Natural killer cell treated with Interleukin-12 subunit alpha and Interleukin-12 subunit beta and Interleukin-15 and Interleukin-18, amount 100 ng/mL, for 72 hours (primary cell): ENCODE data around the gene GARIN5B. TPM values are rescaled to one million over a fixed set of nuclear protein-coding genes. Genes with fewer than 3 reads are reported as not detected.

Experiments
- ATAC-seq, 2 donors: fragments of 150-1000 bp; cut with Tn5 transposase in 1 of 2; sonication (Bioruptor Pico), chemical (Tn5 transposase) in 1 of 2; 2 replicates each; pipeline ENCODE4 v1.10.0; 2021
- DNase-seq: peaks from one replicate; pipeline ENCODE4 v3.0.0; 2022; ENCODE audit warnings: low spot score
- H3K27ac Mint-ChIP-seq, 2 donors: 1 replicate in 1 of 2; 2 replicates in 1 of 2; pipeline ENCODE4 v1.8.0; 2022; ENCODE audit warnings: mixed read lengths in 2 of 2, mild to moderate bottlenecking in 1 of 2, moderate library complexity in 1 of 2
- H3K27me3 Mint-ChIP-seq, 2 donors: 1 replicate in 1 of 2; 2 replicates in 1 of 2; pipeline ENCODE4 v1.8.0; 2022; ENCODE audit warnings: mixed read lengths in 2 of 2
- H3K36me3 Mint-ChIP-seq: one replicate; pipeline ENCODE4 v1.8.0; 2022; ENCODE audit warnings: mixed read lengths
- H3K4me1 Mint-ChIP-seq, 2 donors: 1 replicate in 1 of 2; 2 replicates in 1 of 2; pipeline ENCODE4 v1.8.0; 2022; ENCODE audit warnings: low read depth in 2 of 2, mixed read lengths in 2 of 2, mild to moderate bottlenecking in 1 of 2
- H3K4me3 Mint-ChIP-seq: one replicate; pipeline ENCODE4 v1.8.0; 2022; ENCODE audit warnings: mixed read lengths
- H3K9me3 Mint-ChIP-seq: 2 replicates; pipeline ENCODE4 v1.8.0; 2022; ENCODE audit warnings: mixed read lengths
- total RNA-seq, 2 donors: library from RNA; stranded (reverse); gene quantifications; one replicate each; pipeline ENCODE4 v1.2.3, GENCODE V29; 2022

GARIN5B gene
- total RNA-seq, 2 donors from 2014 or later = not detected

DNA sequence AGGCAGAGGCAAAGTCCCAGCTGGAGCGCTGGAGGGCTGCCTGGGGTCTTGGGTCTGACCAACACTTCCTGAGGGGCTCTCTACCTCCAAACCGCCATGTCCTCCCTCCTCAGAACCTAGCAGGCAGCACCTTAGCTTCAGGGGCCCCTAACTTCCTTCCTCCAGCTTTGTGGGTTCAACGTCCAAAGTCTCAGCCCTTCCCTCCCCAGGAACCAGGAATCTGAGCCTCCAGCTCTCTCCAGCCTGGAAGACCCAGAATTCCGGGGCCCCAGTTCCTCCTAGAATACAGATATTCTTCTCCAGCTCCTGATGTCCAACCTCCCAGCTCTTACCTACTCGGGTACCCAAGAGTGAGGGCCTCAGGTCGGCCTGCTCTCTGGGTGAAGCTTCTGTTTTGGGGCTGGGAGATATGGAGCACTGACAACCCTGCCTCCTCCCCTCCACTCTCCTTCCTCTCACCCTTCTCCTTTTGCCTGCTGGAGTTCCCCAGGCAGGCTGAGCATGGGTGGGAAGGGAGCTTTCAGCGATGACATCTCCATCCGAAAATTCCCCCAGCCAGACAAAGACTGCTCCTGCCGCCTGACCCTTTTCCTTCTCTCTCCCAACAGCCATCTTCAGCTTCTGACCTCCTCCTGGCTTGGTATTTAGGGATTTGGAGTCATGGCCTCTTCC, 41.5 kb downstream of the GARIN5B start:
- H3K4me3 Mint-ChIP-seq = no peak overlapping the region

DNA sequence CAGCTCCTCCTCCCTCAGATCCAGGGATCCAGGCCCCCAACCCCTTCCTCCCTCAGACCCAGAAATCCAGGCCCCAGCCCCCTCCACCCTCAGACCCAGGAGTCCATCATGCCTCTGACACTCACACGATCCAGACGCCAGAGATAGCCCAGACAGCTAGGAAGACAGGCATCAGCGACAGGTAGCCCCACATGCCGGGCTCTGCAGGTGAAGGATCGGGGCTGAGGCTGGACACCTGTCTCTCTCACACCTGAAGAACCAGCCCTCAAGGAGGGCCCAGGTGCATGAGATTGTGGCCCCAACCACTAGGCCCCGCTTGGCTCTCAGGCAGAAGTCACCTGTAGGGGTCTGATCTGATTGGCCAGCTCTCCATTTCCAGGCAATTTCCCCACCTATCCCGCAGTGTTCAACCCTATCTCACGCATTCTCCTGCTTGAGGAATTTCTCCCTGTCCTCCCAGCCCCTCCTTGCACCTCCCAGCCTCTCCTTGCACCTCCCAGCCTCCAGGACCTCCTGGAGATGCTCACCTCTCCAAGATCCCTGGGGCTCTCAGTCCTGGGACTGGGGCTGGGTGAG, 42.1 kb downstream of the GARIN5B start:
- Mint-ChIP-seq H3K4me1 (no peaks in the 10 kb centered on the region), H3K36me3 (no peaks in the 10 kb centered on the region), H3K27me3 (peaks cover 8 to 9% of the 10 kb centered on the region in 2 donors), H3K4me3 (no peak overlapping the region), H3K9me3 (no peaks in the 10 kb centered on the region), H3K27ac (no peak overlapping the region)
- DNase-seq = no peak
- ATAC-seq = no peak

More for the DNA sequence above, 41.5 kb downstream of the GARIN5B start:
- no peaks in the 10 kb centered on the region for H3K9me3 Mint-ChIP-seq
- ATAC-seq = no peak
- H3K36me3 Mint-ChIP-seq = no peaks in the 10 kb centered on the region
- H3K4me1 Mint-ChIP-seq = no peaks in the 10 kb centered on the region
- peaks cover 8 to 9% of the 10 kb centered on the region in 2 donors for H3K27me3 Mint-ChIP-seq
- no peak for DNase-seq
- H3K27ac Mint-ChIP-seq = peak overlapping the region in 1 of 2 donors; percentile 75

GRCh38 chr19:55319785-55320184, 43.3 kb downstream of the GARIN5B start:
- ATAC-seq (no peak), DNase-seq (no peak)
- Mint-ChIP-seq H3K4me3 (no peak overlapping the region), H3K4me1 (no peaks in the 10 kb centered on the region), H3K36me3 (no peaks in the 10 kb centered on the region), H3K9me3 (no peaks in the 10 kb centered on the region), H3K27me3 (peaks cover 8 to 9% of the 10 kb centered on the region in 2 donors), H3K27ac (no peak overlapping the region)

DNA sequence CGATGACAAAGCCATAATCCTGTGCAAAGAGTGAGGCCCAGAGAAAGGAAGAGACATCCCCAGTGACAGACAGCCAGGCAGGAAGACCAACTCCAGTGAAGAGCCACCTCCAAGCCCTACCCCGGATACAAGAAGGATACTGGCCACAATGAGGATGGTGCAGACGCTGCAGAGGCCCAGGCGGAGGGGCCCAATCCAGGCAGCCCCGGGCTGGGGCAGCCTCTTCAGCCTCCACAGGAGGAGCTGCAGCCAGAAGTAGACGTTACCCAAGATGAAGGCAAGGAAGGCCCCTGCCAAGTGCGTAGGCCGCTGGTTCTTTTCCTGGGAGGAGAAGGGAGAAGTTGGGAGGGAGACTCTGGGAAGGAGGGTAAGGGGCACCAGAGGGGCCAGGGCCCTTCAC, 46.4 kb downstream of the GARIN5B start:
- Mint-ChIP-seq H3K27ac (no peak overlapping the region), H3K4me3 (no peak overlapping the region), H3K9me3 (no peaks in the 10 kb centered on the region), H3K36me3 (no peaks in the 10 kb centered on the region), H3K4me1 (no peaks in the 10 kb centered on the region), H3K27me3 (peaks cover 0 to 2% of the 10 kb centered on the region in 2 donors)
- ATAC-seq = peak in 1 of 2 donors; percentile 21
- DNase-seq = no peak

DNA sequence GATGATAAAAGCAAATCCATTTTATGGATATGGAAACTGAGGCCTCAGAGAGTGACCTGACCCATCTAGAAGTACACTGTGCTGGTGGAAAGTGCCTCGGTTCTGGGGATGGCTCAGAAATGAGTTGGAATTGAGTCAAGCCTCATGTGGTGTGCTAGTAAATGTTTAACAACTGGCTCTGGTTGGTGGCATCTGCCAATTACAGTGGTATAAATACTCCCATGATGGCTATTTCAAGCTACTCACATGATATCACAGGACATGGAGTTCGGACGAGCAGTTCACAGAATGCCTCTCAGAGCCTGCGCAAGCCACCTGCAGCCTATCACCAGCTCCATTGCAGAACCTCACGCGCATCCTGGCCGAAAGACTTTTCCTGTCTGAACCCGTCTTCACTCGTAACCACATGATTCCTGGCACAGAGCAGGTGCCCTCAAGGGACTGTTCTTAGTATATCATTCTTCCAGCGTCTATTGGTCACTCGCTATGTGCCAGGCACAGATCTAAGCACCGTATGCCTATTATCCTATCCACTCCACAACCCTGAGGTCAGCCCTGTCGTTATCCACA, 47.0 kb downstream of the GARIN5B start:
- no peaks in the 10 kb centered on the region for H3K36me3 Mint-ChIP-seq
- no peaks in the 10 kb centered on the region for H3K4me1 Mint-ChIP-seq
- no peak overlapping the region for H3K4me3 Mint-ChIP-seq
- no peaks in the 10 kb centered on the region for H3K27me3 Mint-ChIP-seq
- H3K9me3 Mint-ChIP-seq = no peaks in the 10 kb centered on the region
- DNase-seq (no peak), ATAC-seq (no peak)
- no peak overlapping the region for H3K27ac Mint-ChIP-seq

DNA sequence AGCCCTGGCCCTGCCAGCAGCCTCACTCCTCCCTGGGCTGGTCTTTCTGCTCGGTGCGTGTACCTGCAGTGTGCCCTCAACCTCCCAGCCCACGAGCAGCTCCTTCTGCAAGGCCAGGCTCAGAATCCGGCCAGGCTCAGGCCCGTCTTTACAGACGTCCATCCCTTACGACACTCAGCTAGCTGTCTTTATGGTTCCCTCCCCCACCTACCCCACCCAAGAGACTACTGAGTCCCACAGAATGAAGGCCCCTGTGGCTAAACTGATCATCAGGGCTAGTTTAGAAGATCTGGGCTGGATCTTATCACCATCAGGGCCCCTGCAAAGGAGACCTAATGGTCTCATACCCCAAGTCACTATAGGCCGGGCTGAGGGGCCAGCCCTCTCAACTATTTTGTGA, 48.7 kb downstream of the GARIN5B start:
- H3K27me3 Mint-ChIP-seq = no peaks in the 10 kb centered on the region
- H3K9me3 Mint-ChIP-seq = no peaks in the 10 kb centered on the region
- DNase-seq (no peak), ATAC-seq (no peak)
- no peaks in the 10 kb centered on the region for H3K36me3 Mint-ChIP-seq
- no peak overlapping the region for H3K27ac Mint-ChIP-seq
- no peak overlapping the region for H3K4me3 Mint-ChIP-seq
- H3K4me1 Mint-ChIP-seq = no peaks in the 10 kb centered on the region

- H3K4me3 Mint-ChIP-seq = no peak overlapping the region
- H3K4me1 Mint-ChIP-seq = no peaks in the 10 kb centered on the region
- no peak overlapping the region for H3K27ac Mint-ChIP-seq
- DNase-seq (no peak), ATAC-seq (no peak)
- no peaks in the 10 kb centered on the region for H3K36me3 Mint-ChIP-seq
- no peaks in the 10 kb centered on the region for H3K27me3 Mint-ChIP-seq
- H3K9me3 Mint-ChIP-seq = no peaks in the 10 kb centered on the region
Observed at GRCh38 chr19:55312621-55313512, 50.2 kb downstream of the GARIN5B start.

DNA sequence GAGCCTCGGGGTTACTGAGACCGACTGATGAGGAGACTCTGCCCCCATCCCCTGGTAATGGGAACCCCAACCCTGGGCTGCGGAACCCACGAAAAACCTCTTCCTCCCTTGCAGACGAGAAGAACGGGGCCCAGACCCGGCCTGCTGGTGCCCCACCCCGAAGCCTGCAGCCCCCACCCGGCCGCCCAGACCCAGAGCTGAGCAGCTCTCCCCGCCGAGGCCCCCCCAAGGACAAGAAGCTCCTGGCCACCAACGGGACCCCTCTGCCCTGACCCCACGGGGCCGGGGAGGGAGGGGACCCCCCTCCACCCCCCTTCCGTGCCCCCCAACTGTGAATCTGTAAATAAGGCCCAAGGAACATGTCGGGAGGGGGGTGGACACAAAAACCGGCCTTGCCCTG, 51.3 kb downstream of the GARIN5B start:
- no peaks in the 10 kb centered on the region for H3K9me3 Mint-ChIP-seq
- ATAC-seq = no peak
- H3K4me1 Mint-ChIP-seq = no peaks in the 10 kb centered on the region
- no peak overlapping the region for H3K4me3 Mint-ChIP-seq
- H3K27me3 Mint-ChIP-seq = no peaks in the 10 kb centered on the region
- no peaks in the 10 kb centered on the region for H3K36me3 Mint-ChIP-seq
- no peak overlapping the region for H3K27ac Mint-ChIP-seq
- DNase-seq = no peak

GRCh38 chr19:55311397-55311796, 51.7 kb downstream of the GARIN5B start:
- Mint-ChIP-seq H3K9me3 (no peaks in the 10 kb centered on the region), H3K4me1 (no peaks in the 10 kb centered on the region), H3K4me3 (no peak overlapping the region), H3K36me3 (no peaks in the 10 kb centered on the region), H3K27ac (no peak overlapping the region), H3K27me3 (no peaks in the 10 kb centered on the region)
- ATAC-seq = no peak
- DNase-seq = no peak

- Mint-ChIP-seq H3K4me1 (peaks cover 0 to under 1% of the 10 kb centered on the region in 2 donors), H3K9me3 (no peaks in the 10 kb centered on the region), H3K27me3 (no peaks in the 10 kb centered on the region), H3K36me3 (no peaks in the 10 kb centered on the region), H3K27ac (no peak overlapping the region), H3K4me3 (no peak overlapping the region)
- DNase-seq = no peak
- no peak for ATAC-seq
Observed at GRCh38 chr19:55310498-55310897, 52.6 kb downstream of the GARIN5B start.

GRCh38 chr19:55309448-55309847, 53.6 kb downstream of the GARIN5B start:
- no peak overlapping the region for H3K4me3 Mint-ChIP-seq
- H3K27ac Mint-ChIP-seq = no peak overlapping the region
- H3K4me1 Mint-ChIP-seq = peaks cover 0 to 3% of the 10 kb centered on the region in 2 donors
- DNase-seq = no peak
- no peak for ATAC-seq
- no peaks in the 10 kb centered on the region for H3K36me3 Mint-ChIP-seq
- no peaks in the 10 kb centered on the region for H3K9me3 Mint-ChIP-seq
- no peaks in the 10 kb centered on the region for H3K27me3 Mint-ChIP-seq

DNA sequence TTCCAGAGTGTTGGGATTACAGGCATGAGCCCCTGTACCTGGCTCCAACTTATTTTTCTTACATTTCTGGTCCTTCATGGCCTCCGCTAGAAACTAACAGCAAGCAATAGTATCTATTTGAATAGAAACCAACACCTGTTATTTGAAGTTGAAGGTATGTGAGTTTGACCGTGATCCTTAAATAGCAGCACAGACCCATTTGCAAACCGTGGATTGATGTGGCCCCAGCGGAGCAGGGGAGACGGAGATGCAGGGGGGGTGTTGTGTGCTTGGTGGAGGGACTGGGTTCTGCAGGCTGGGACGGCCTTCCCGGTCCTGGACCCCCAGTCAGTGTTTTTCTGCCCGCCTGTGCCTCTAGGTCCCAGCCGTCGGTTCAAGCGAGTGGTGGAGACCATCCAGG, 54.8 kb downstream of the GARIN5B start:
- Mint-ChIP-seq H3K27ac (no peak overlapping the region), H3K4me3 (no peak overlapping the region), H3K36me3 (no peaks in the 10 kb centered on the region), H3K4me1 (peaks cover 0 to 3% of the 10 kb centered on the region in 2 donors), H3K9me3 (no peaks in the 10 kb centered on the region), H3K27me3 (no peaks in the 10 kb centered on the region)
- ATAC-seq (no peak), DNase-seq (no peak)

- H3K27me3 Mint-ChIP-seq = no peaks in the 10 kb centered on the region
- ATAC-seq = no peak
Observed at GRCh38 chr19:55306712-55307111, 56.3 kb downstream of the GARIN5B start.

More at GRCh38 chr19:55306712-55307111, 56.3 kb downstream of the GARIN5B start:
- Mint-ChIP-seq H3K4me3 (no peak overlapping the region), H3K9me3 (no peaks in the 10 kb centered on the region), H3K27ac (no peak overlapping the region), H3K4me1 (peaks cover 0 to 7% of the 10 kb centered on the region in 2 donors), H3K36me3 (no peaks in the 10 kb centered on the region)
- DNase-seq = no peak
